Measurements from ENCODE around the gene CFAP91. TPM values are rescaled to one million over a fixed set of nuclear protein-coding genes. Genes with fewer than 3 reads are reported as not detected.

The CFAP91 gene
- total RNA-seq, 2 donors from 2014 or later = 5.1 to 9.8 TPM

- no peaks in the 10 kb centered on the region for H3K9me3 ChIP-seq (ENCODE audit: control insufficient read depth, low read length)
- no peaks in the 10 kb centered on the region for H3K4me1 ChIP-seq (ENCODE audit: control insufficient read depth, insufficient read depth, low read length)
These were observed 46.2 kb downstream of the CFAP91 start for GRCh38 chr3:119748991-119749390.

DNA sequence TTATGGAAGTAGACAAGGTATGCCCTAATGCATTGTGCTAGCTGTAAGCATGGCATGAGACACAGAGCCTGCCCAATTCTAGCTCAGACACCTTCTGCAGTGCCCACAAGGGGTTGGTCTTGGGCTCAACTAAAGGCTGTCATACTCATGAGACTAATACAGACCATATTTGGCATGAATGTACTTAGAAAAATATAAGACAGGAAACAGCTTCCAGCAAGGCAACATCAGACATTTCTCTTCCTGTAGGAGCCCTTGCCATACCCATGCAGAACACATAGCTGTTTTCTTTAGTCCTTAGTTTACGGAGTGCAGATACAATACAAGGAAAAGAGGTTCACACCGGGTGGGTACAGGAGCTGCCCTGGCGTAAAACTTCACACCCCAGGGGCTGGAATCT, 48.6 kb downstream of the CFAP91 start:
- WGBS, 2 experiments (ENCODE audit: insufficient coverage in 1 of 2, insufficient read length in 1 of 2) = 94 to 100% methylated on average over 1 to 3 of the region's 3 CpGs
- Mint-ChIP-seq H3K4me1 (no peaks in the 10 kb centered on the region), H3K27ac (no peak overlapping the region), H3K36me3 (ENCODE audit: low read depth) (no peaks in the 10 kb centered on the region), H3K4me3 (no peak overlapping the region), H3K9me3 (peaks cover 2% of the 10 kb centered on the region), H3K27me3 (ENCODE audit: insufficient read depth) (peaks cover 3% of the 10 kb centered on the region)
- no peaks in the 10 kb centered on the region for H3K36me3 ChIP-seq (ENCODE audit: control insufficient read depth, insufficient read depth, low read length)
- H3K9ac ChIP-seq (ENCODE audit: extremely low read depth, low read length, poor library complexity, severe bottlenecking) = no peak overlapping the region
- no peak for TF ChIP-seq CTCF (conservative IDR thresholded peaks at IDR 0.05)
- no peaks in the 10 kb centered on the region for H3K9me3 ChIP-seq (ENCODE audit: control insufficient read depth, low read length)
- H3K4me3 ChIP-seq (ENCODE audit: low read length) = no peak overlapping the region
- H3K27me3 ChIP-seq (ENCODE audit: control insufficient read depth, insufficient read depth, low read length, poor library complexity, severe bottlenecking) = no peaks in the 10 kb centered on the region
- no peak overlapping the region for H3K27ac ChIP-seq (ENCODE audit: low read depth, low read length)
- DNase-seq = no peak
- H3K4me1 ChIP-seq (ENCODE audit: control insufficient read depth, insufficient read depth, low read length) = no peaks in the 10 kb centered on the region

More at GRCh38 chr3:119748991-119749390, 46.2 kb downstream of the CFAP91 start:
- 60 to 80% methylated on average over 1 of the region's 1 CpG for WGBS, 2 experiments (ENCODE audit: insufficient coverage in 1 of 2, insufficient read length in 1 of 2)
- Histone ChIP-seq H3K27ac (ENCODE audit: low read depth, low read length) (no peak overlapping the region), H3K9ac (ENCODE audit: extremely low read depth, low read length, poor library complexity, severe bottlenecking) (no peak overlapping the region), H3K4me3 (ENCODE audit: low read length) (no peak overlapping the region), H3K36me3 (ENCODE audit: control insufficient read depth, insufficient read depth, low read length) (no peaks in the 10 kb centered on the region), H3K27me3 (ENCODE audit: control insufficient read depth, insufficient read depth, low read length, poor library complexity, severe bottlenecking) (no peaks in the 10 kb centered on the region)
- TF ChIP-seq CTCF (conservative IDR thresholded peaks at IDR 0.05) = no peak
- no peak for DNase-seq
- H3K4me3 Mint-ChIP-seq = no peak overlapping the region
- no peaks in the 10 kb centered on the region for H3K36me3 Mint-ChIP-seq (ENCODE audit: low read depth)
- H3K27ac Mint-ChIP-seq = no peak overlapping the region
- H3K4me1 Mint-ChIP-seq = no peaks in the 10 kb centered on the region
- H3K27me3 Mint-ChIP-seq (ENCODE audit: insufficient read depth) = peaks cover 3% of the 10 kb centered on the region
- H3K9me3 Mint-ChIP-seq = peaks cover 2% of the 10 kb centered on the region

Other genes starting within 250 kb of the CFAP91 start
- 10 to 100 TPM; 62.3 to 81.8 TPM for gene TMEM39A, start 239.4 kb upstream of the CFAP91 start, total RNA-seq
- 10 to 100 TPM; 17.9 to 18.7 TPM for gene POGLUT1, start 234.1 kb upstream of the CFAP91 start, total RNA-seq
- 100 to 1,000 TPM; 107 to 119 TPM for gene TIMMDC1, start 204.5 kb upstream of the CFAP91 start, total RNA-seq
- gene CD80, start 143.4 kb upstream of the CFAP91 start, total RNA-seq = 1 to 10 TPM; 2.2 to 2.5 TPM
- 10 to 100 TPM in 1 of 2 donors, 1 to 10 TPM in 1; 7.8 to 11.8 TPM for gene ADPRH, start 123.5 kb upstream of the CFAP91 start, total RNA-seq
- gene PLA1A, start 105.1 kb upstream of the CFAP91 start, total RNA-seq = 1 to 10 TPM; 2.4 to 5.3 TPM
- 1 to 10 TPM in 1 of 2 donors, under 1 TPM in 1; 0.95 to 1.6 TPM for gene POPDC2, start 42.4 kb upstream of the CFAP91 start, total RNA-seq
- gene COX17, start 25.6 kb upstream of the CFAP91 start, total RNA-seq = 10 to 100 TPM; 54.1 to 73.7 TPM
- gene NR1I2, start 79.1 kb downstream of the CFAP91 start, total RNA-seq = under 1 TPM; 0.20 to 0.29 TPM

Data from endodermal cell (in vitro differentiated cells).